Osteoblast (primary cell): ENCODE measurements around the gene LRRFIP2. TPM values are rescaled to one million over a fixed set of nuclear protein-coding genes. Genes with fewer than 3 reads are reported as not detected.
A peak's percentile ranks its signal among the peaks of the same experiment; 100 is the strongest.

Source experiments
- DNase-seq: peaks from one replicate; pipeline ENCODE4 v3.0.0; 2011; ENCODE audit warnings: low spot score, mixed read lengths; ENCODE audit not compliant: insufficient read length; ENCODE audit errors: missing footprints
- H2AFZ ChIP-seq: 2 replicates; pipeline ENCODE4 v1.6.0; 2011; ENCODE audit warnings: mild to moderate bottlenecking, low read length
- H3K27ac ChIP-seq: 2 replicates; pipeline ENCODE4 v1.5.1; 2011; ENCODE audit warnings: mild to moderate bottlenecking, low read depth, low read length, moderate library complexity
- H3K27me3 ChIP-seq: 2 replicates; pipeline ENCODE4 v1.6.0; 2012; ENCODE audit warnings: mild to moderate bottlenecking, control low read depth, inconsistent platforms, low read length, moderate library complexity; ENCODE audit not compliant: insufficient read depth
- H3K36me3 ChIP-seq: 2 replicates; pipeline ENCODE4 v1.5.1; 2011; ENCODE audit warnings: mild to moderate bottlenecking, low read length, control low read depth, moderate library complexity; ENCODE audit not compliant: insufficient read depth
- H3K4me1 ChIP-seq: 2 replicates; pipeline ENCODE4 v1.5.1; 2011; ENCODE audit warnings: mild to moderate bottlenecking, low read length, control low read depth, moderate library complexity; ENCODE audit not compliant: insufficient read depth
- H3K4me2 ChIP-seq: 2 replicates; pipeline ENCODE4 v1.6.0; 2011; ENCODE audit warnings: mild to moderate bottlenecking, low read length; ENCODE audit not compliant: insufficient read depth
- H3K4me3 ChIP-seq: fragments of 200-600 bp; sonication (generic); 3 replicates; pipeline ENCODE4 v1.5.1; 2012; ENCODE audit warnings: mild to moderate bottlenecking, low read length, inconsistent platforms; ENCODE audit not compliant: insufficient read depth
- H3K79me2 ChIP-seq: 2 replicates; pipeline ENCODE4 v1.6.0; 2012; ENCODE audit warnings: mild to moderate bottlenecking, low read length, control low read depth, inconsistent platforms; ENCODE audit not compliant: insufficient read depth
- H3K9me3 ChIP-seq: 2 replicates; pipeline ENCODE4 v1.5.1; 2011; ENCODE audit warnings: low read depth, low read length, control low read depth
- H4K20me1 ChIP-seq: 2 replicates; pipeline ENCODE4 v1.6.0; 2012; ENCODE audit warnings: mild to moderate bottlenecking, low read length, control low read depth; ENCODE audit not compliant: insufficient read depth
- total RNA-seq: library from RNA; depleted of rRNA; stranded (reverse); fragments of >200 nt; gene quantifications from 2 replicates; pipeline ENCODE4 v1.2.3, GENCODE V29; 2012
- TF ChIP-seq, protein P1 (sequence below): IDR thresholded peaks from 2 replicates; pipeline ENCODE4 v1.5.1; 2011; ENCODE audit warnings: mild to moderate bottlenecking, low read depth, low read length, moderate library complexity; ENCODE audit errors: extremely low read depth

Gene LRRFIP2
- total RNA-seq, 1 donor: 71.3 TPM

DNA sequence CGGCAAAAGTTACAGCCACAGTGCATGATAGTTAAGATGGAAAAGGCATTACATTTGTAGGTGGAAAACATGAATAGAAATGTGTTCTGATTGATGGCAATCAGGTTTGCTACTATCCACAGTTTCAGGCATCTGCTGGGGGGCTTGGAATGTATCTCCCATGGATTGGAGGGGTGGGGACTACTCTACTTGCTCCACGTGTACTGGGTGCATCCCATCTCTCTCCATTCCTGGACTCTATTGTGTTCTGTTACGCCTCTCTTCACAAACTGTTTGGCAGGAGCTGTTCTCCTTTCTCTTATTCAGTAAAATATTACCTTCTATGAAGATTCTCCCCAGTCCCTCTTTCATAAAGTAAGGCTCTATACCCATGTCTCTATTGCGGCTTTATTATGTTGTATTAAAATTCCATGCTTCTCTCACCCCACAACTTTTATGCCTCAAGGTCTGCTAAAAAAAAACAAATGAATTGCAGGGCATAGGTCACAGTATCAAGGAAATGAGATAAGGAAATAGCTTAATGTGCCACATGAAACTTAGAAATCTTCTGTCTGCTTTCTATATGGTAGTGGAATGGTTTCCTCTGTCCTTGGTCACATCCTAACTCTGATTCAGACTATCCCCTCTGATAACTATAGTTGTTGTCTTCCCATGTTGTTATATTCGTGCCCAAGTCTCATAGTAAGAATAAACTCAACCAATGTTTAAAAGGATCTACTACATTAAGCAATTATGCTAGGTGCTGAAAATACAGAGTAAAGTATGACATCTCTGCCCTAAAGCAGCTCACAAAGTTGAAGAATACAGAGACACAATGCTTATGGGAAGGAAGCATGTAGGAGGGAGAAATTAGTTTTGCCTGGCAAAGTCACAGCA, 43.2 kb downstream of the LRRFIP2 start:
- Histone ChIP-seq H3K36me3 (peaks cover 7% of the 10 kb centered on the region), H2AFZ (no peak overlapping the region), H3K9me3 (no peaks in the 10 kb centered on the region), H3K27me3 (no peaks in the 10 kb centered on the region), H3K4me2 (no peak overlapping the region), H4K20me1 (peaks cover 6% of the 10 kb centered on the region), H3K4me1 (peaks cover 7% of the 10 kb centered on the region), H3K27ac (no peak overlapping the region), H3K79me2 (peaks cover 70% of the 10 kb centered on the region), H3K4me3 (no peak overlapping the region)
- TF ChIP-seq, protein P1, sequence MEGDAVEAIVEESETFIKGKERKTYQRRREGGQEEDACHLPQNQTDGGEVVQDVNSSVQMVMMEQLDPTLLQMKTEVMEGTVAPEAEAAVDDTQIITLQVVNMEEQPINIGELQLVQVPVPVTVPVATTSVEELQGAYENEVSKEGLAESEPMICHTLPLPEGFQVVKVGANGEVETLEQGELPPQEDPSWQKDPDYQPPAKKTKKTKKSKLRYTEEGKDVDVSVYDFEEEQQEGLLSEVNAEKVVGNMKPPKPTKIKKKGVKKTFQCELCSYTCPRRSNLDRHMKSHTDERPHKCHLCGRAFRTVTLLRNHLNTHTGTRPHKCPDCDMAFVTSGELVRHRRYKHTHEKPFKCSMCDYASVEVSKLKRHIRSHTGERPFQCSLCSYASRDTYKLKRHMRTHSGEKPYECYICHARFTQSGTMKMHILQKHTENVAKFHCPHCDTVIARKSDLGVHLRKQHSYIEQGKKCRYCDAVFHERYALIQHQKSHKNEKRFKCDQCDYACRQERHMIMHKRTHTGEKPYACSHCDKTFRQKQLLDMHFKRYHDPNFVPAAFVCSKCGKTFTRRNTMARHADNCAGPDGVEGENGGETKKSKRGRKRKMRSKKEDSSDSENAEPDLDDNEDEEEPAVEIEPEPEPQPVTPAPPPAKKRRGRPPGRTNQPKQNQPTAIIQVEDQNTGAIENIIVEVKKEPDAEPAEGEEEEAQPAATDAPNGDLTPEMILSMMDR: no peak
- no peak for DNase-seq

DNA sequence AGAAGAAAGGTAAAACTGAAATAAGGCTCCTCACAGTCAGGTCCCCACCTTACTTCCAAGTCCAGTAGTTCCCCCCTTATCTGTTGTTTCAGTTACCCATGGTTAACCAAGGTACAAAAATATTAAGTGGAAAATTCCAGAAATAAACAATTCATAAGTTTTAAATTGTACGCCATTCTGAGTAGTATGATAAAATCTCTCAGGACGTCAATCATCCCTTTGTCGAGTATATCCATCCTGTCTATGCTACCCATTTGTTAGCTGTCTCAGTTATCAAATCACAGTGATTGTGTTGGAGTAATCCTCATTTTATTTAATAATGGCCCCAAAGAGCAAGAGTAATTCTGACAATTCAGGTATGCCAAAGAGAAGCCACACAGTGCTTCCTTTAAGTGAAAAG, 43.9 kb downstream of the LRRFIP2 start:
- Histone ChIP-seq H4K20me1 (peaks cover 6% of the 10 kb centered on the region), H3K79me2 (peaks cover 66% of the 10 kb centered on the region), H3K4me1 (peaks cover 7% of the 10 kb centered on the region), H3K4me3 (no peak overlapping the region), H3K27me3 (no peaks in the 10 kb centered on the region), H3K36me3 (peaks cover 7% of the 10 kb centered on the region), H3K27ac (no peak overlapping the region), H3K9me3 (no peaks in the 10 kb centered on the region), H2AFZ (no peak overlapping the region), H3K4me2 (no peak overlapping the region)
- no peak for DNase-seq
- TF ChIP-seq, protein P1: no peak

DNA sequence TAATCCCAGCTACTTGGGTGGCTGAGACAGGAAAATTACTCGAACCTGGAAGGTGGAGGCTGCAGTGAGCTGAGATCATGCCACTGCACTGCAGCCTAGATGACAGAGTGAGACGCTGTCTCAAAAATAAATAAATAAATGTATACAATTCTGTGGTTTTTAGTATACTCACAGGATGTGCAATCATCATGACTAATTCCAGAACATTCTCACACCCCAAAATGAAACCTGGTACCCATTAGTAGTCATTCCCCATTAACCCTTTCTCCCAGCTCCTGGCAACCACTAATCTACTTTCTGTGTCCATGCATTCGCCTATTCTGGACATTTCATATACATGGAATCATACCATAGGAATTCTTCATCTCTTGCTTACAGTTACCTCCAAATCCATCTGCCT, 44.5 kb downstream of the LRRFIP2 start:
- Histone ChIP-seq H3K9me3 (no peaks in the 10 kb centered on the region), H3K4me1 (peaks cover 7% of the 10 kb centered on the region), H3K4me2 (no peak overlapping the region), H3K36me3 (peaks cover 7% of the 10 kb centered on the region), H3K27me3 (no peaks in the 10 kb centered on the region), H3K4me3 (no peak overlapping the region), H4K20me1 (peaks cover 6% of the 10 kb centered on the region), H3K79me2 (peaks cover 67% of the 10 kb centered on the region), H2AFZ (no peak overlapping the region), H3K27ac (no peak overlapping the region)
- TF ChIP-seq, protein P1: no peak
- DNase-seq: peak; percentile 56

DNA sequence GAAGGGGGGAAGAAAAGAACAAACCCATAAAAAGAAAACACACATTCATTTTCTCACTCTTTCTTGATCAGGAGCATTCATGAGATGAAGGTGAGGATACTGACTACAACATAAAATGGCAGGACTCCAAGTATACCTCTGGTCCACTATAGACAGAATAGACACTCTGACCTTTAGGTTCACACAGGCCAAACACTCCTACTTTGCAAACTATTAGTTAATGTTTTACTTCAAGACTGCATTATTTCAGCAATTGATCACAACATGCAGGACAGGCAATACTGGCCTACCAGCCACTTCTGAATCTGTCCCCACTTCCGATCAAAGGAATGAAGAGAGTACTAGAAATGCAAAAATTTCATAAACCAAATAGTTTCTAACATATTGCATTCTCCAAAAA, 47.0 kb downstream of the LRRFIP2 start:
- DNase-seq: no peak
- no peak overlapping the region for H2AFZ ChIP-seq

More for the DNA sequence above, 47.0 kb downstream of the LRRFIP2 start:
- H3K4me2 ChIP-seq: no peak overlapping the region
- H3K27me3 ChIP-seq: no peaks in the 10 kb centered on the region
- H3K79me2 ChIP-seq: peaks cover 59% of the 10 kb centered on the region
- H3K9me3 ChIP-seq: no peaks in the 10 kb centered on the region
- H3K4me1 ChIP-seq: peaks cover 7% of the 10 kb centered on the region
- TF ChIP-seq, protein P1: no peak
- H4K20me1 ChIP-seq: peaks cover 3% of the 10 kb centered on the region
- H3K36me3 ChIP-seq: peaks cover 7% of the 10 kb centered on the region
- H3K27ac ChIP-seq: peak overlapping the region; percentile 2
- no peak overlapping the region for H3K4me3 ChIP-seq
